PC-9 (cell line): ENCODE data around the gene C2orf78. TPM values are rescaled to one million over a fixed set of nuclear protein-coding genes. Genes with fewer than 3 reads are reported as not detected.
"Not testable (repeated sequence)": the region's sequence is repeated elsewhere in the genome, so short reads cannot be mapped to it uniquely, and the experiment has no call there.

Experiments
- BruUV-seq: library from RNA; stranded (reverse); fragments of 400-500 nt; replicated peaks from 2 replicates; lab custom pipeline; 2021; lab: Mats Ljungman, UMichigan
- CTCF ChIA-PET: fragments of 300-600 bp; sonication (Branson Sonifier 250); formaldehyde crosslinking; loops from one replicate; lab custom pipeline; 2022; ENCODE audit warnings: antibody characterized with exemption; lab: Charles Lee
- POLR2A ChIA-PET: fragments of 300-600 bp; sonication (Branson Sonifier 250); formaldehyde crosslinking; loops from one replicate; lab custom pipeline; 2022; ENCODE audit warnings: antibody characterized with exemption; ENCODE audit not compliant: unreplicated experiment; lab: Charles Lee
- DNase-seq, 2 experiments: peaks; one replicate each; pipeline versions ENCODE4 v3.0.0 to v3.0.0-alpha.2; 2015 to 2022; ENCODE audit warnings: mixed read lengths in 1 of 2
- H2AFZ ChIP-seq: fragments of 200-600 bp; sonication (generic); 2 replicates; pipeline ENCODE4 v1.8.1; 2017; ENCODE audit warnings: antibody characterized with exemption
- H3F3A ChIP-seq: fragments of 200-600 bp; sonication (generic); 2 replicates; pipeline ENCODE4 v1.8.1; 2017; ENCODE audit warnings: antibody characterized with exemption, mild to moderate bottlenecking, low read depth; ENCODE audit not compliant: insufficient read depth
- H3K27ac ChIP-seq: fragments of 200-600 bp; sonication (generic); 2 replicates; pipeline ENCODE4 v1.6.1; 2016; ENCODE audit warnings: mixed run types
- H3K27me3 ChIP-seq: fragments of 200-600 bp; sonication (generic); 2 replicates; pipeline ENCODE4 v1.6.1; 2016; ENCODE audit warnings: low read depth, mixed run types; ENCODE audit not compliant: insufficient read depth
- H3K36me3 ChIP-seq: fragments of 200-600 bp; sonication (generic); 2 replicates; pipeline ENCODE4 v1.6.1; 2016; ENCODE audit warnings: low read depth, mixed run types
- H3K4me1 ChIP-seq: fragments of 200-600 bp; sonication (generic); replicated peaks from 2 replicates; pipeline ENCODE4 v1.6.1; 2016; ENCODE audit warnings: mixed run types; ENCODE audit not compliant: insufficient read depth
- H3K4me2 ChIP-seq: fragments of 200-600 bp; sonication (generic); 2 replicates; pipeline ENCODE4 v1.6.1; 2017; ENCODE audit warnings: mixed run types
- H3K4me3 ChIP-seq: fragments of 200-600 bp; sonication (generic); 2 replicates; pipeline ENCODE4 v1.6.1; 2016; ENCODE audit warnings: mixed run types
- H3K79me2 ChIP-seq: fragments of 200-600 bp; sonication (generic); 2 replicates; pipeline ENCODE4 v1.6.1; 2017; ENCODE audit warnings: low read depth, mixed run types
- H3K9me2 ChIP-seq: fragments of 200-600 bp; sonication (generic); 2 replicates; pipeline ENCODE4 v1.8.1; 2017; ENCODE audit warnings: mild to moderate bottlenecking; ENCODE audit not compliant: insufficient read depth
- H3K9me3 ChIP-seq: fragments of 200-600 bp; sonication (generic); 2 replicates; pipeline ENCODE4 v1.8.1; 2016; ENCODE audit warnings: low read depth; ENCODE audit not compliant: insufficient read depth
- H4K20me1 ChIP-seq: fragments of 200-600 bp; sonication (generic); 2 replicates; pipeline ENCODE4 v1.8.1; 2017; ENCODE audit not compliant: insufficient read depth
- CTCF ChIP-seq: fragments of 200-600 bp; sonication (generic); conservative IDR thresholded peaks from 2 replicates; pipeline ENCODE4 v1.6.1; 2017; ENCODE audit warnings: mixed run types, antibody characterized with exemption, mild to moderate bottlenecking, moderate library complexity
- EZH2 ChIP-seq: fragments of 200-600 bp; sonication (generic); IDR thresholded peaks from 2 replicates; pipeline ENCODE4 v1.8.0; 2017; ENCODE audit warnings: antibody characterized with exemption, low read depth
- intact Hi-C: fragments of 100-400 bp; cut with micrococcal nuclease; formaldehyde crosslinking; loops from one replicate; pipeline ENCODE4 v1.10.0; 2022; ENCODE audit not compliant: unreplicated experiment
- total RNA-seq: library from RNA; stranded (reverse); gene quantifications from 2 replicates; pipeline ENCODE4 v1.2.3, GENCODE V29; 2021

Gene C2orf78
- total RNA-seq, 1 experiment from 2014 or later: not detected

GRCh38 chr2:73746877-73747208 is 37.1 kb upstream of the C2orf78 start:
- Histone ChIP-seq H3K27me3 (no peaks in the 10 kb centered on the region), H3K27ac (no peak overlapping the region), H4K20me1 (no peaks in the 10 kb centered on the region), H3K4me3 (no peak overlapping the region), H3K4me1 (no peaks in the 10 kb centered on the region), H3K9me2 (no peaks in the 10 kb centered on the region), H3F3A (peaks cover 4% of the 10 kb centered on the region; the same call in 1 of the 2 replicates), H3K4me2 (no peak overlapping the region), H3K36me3 (no peaks in the 10 kb centered on the region), H3K79me2 (no peaks in the 10 kb centered on the region), H3K9me3 (no peaks in the 10 kb centered on the region), H2AFZ (no peak overlapping the region)
- TF ChIP-seq EZH2 (no peak), CTCF (no peak)
- intact Hi-C loops: no loop called here
- no TSS peak for BruUV-seq
- CTCF ChIA-PET: interaction anchor here (0.6 to 0.7 kb wide), 2 partner anchors 10 to 635 kb away, joined by 3 to 15 read pairs; partner anchors contain the start of gene TPRKB
- POLR2A ChIA-PET: no interaction called here
- no peak for DNase-seq

GRCh38 chr2:73749314-73749713 is 34.7 kb upstream of the C2orf78 start:
- Histone ChIP-seq H3F3A (peaks cover 4% of the 10 kb centered on the region; the same call in 1 of the 2 replicates), H3K27ac (no peak overlapping the region), H3K9me3 (no peaks in the 10 kb centered on the region), H3K4me2 (no peak overlapping the region), H3K4me3 (no peak overlapping the region), H2AFZ (no peak overlapping the region), H4K20me1 (no peaks in the 10 kb centered on the region), H3K79me2 (no peaks in the 10 kb centered on the region), H3K27me3 (no peaks in the 10 kb centered on the region), H3K36me3 (0 out of 2 replicates have a peak, but pooled peaks cover 3% of the 10 kb centered on the region), H3K4me1 (no peaks in the 10 kb centered on the region), H3K9me2 (no peaks in the 10 kb centered on the region)
- ChIA-PET POLR2A (no interaction called here), CTCF (no interaction called here)
- no peak for TF ChIP-seq CTCF
- no peak for DNase-seq
- BruUV-seq: no TSS peak
- intact Hi-C loops: no loop called here

GRCh38 chr2:73754332-73754731 is 29.7 kb upstream of the C2orf78 start:
- H3K27me3 ChIP-seq, H3K4me1 ChIP-seq, BruUV-seq, H3F3A ChIP-seq, intact Hi-C loops, H3K9me2 ChIP-seq, H4K20me1 ChIP-seq, CTCF ChIA-PET, DNase-seq, H3K79me2 ChIP-seq, H3K27ac ChIP-seq, H3K4me2 ChIP-seq, H2AFZ ChIP-seq, H3K9me3 ChIP-seq, POLR2A ChIA-PET, H3K4me3 ChIP-seq, H3K36me3 ChIP-seq: not testable (repeated sequence)

- DNase-seq: no peak
- TF ChIP-seq EZH2 (no peak), CTCF (no peak)
- intact Hi-C loops: no loop called here
- no peaks in the 10 kb centered on the region for H4K20me1 ChIP-seq
- H3K9me3 ChIP-seq: no peaks in the 10 kb centered on the region
- H3K27me3 ChIP-seq: no peaks in the 10 kb centered on the region
- H3K4me3 ChIP-seq: no peak overlapping the region
- H3K4me1 ChIP-seq: no peaks in the 10 kb centered on the region
- no peaks in the 10 kb centered on the region for H3F3A ChIP-seq
- no TSS peak for BruUV-seq
- POLR2A ChIA-PET: no interaction called here
- H3K36me3 ChIP-seq: 0 out of 2 replicates have a peak, but pooled peaks cover 9% of the 10 kb centered on the region
- no peaks in the 10 kb centered on the region for H3K9me2 ChIP-seq
- H3K79me2 ChIP-seq: no peaks in the 10 kb centered on the region
- H3K4me2 ChIP-seq: no peak overlapping the region
- H3K27ac ChIP-seq: no peak overlapping the region
- no peak overlapping the region for H2AFZ ChIP-seq
- CTCF ChIA-PET: no interaction called here
These were observed 24.7 kb upstream of the C2orf78 start for GRCh38 chr2:73759285-73759764.
